Endothelial cell of umbilical vein (primary cell): ENCODE measurements around the gene IL9. TPM values are rescaled to one million over a fixed set of nuclear protein-coding genes. Genes with fewer than 3 reads are reported as not detected.

ENCODE experiments used
- BruUV-seq: library from RNA; stranded (reverse); fragments of 400-500 nt; replicated peaks from 2 replicates; lab custom pipeline; 2021; lab: Mats Ljungman, UMichigan
- CTCF ChIA-PET: fragments of 300-600, 350-600 bp; sonication (Branson Sonifier 250); formaldehyde crosslinking; loops from one replicate; lab custom pipeline; 2021; ENCODE audit warnings: antibody characterized with exemption, inconsistent platforms; lab: Charles Lee
- POLR2A ChIA-PET: fragments of 300-600, 350-600 bp; sonication (Branson Sonifier 250); formaldehyde crosslinking; loops from one replicate; lab custom pipeline; 2021; ENCODE audit warnings: antibody characterized with exemption, inconsistent platforms; lab: Charles Lee
- DNase-seq: peaks from one replicate; pipeline ENCODE4 v3.0.0-alpha.2; 2011; ENCODE audit warnings: low read depth, low spot score
- FAIRE-seq: peaks from 2 replicates; lab custom pipeline; 2011; peaks lifted over from hg19 to GRCh38; lab: Jason Lieb, UNC
- H2AFZ ChIP-seq: 2 replicates; pipeline ENCODE4 v1.6.0; 2012; ENCODE audit warnings: low read depth, low read length, control low read depth, inconsistent platforms
- H3K27ac ChIP-seq: 2 replicates; pipeline ENCODE4 v1.5.1; 2011; ENCODE audit warnings: low read depth, mild to moderate bottlenecking, control low read depth, low read length, moderate library complexity; ENCODE audit not compliant: insufficient read depth
- H3K27me3 ChIP-seq, 2 experiments: 2 replicates each; pipeline versions ENCODE4 v1.6.0 to v1.6.1; 2011; ENCODE audit warnings: low read length in 2 of 2, mixed read lengths in 1 of 2; ENCODE audit not compliant: control insufficient read depth in 2 of 2, insufficient read depth in 2 of 2
- H3K36me3 ChIP-seq, 2 experiments: 2 replicates in 1 of 2; 3 replicates in 1 of 2; pipeline ENCODE4 v1.5.1; 2011; ENCODE audit warnings: low read length in 2 of 2, mild to moderate bottlenecking in 1 of 2, moderate library complexity in 1 of 2; ENCODE audit not compliant: control insufficient read depth in 2 of 2, insufficient read depth in 2 of 2; ENCODE audit errors: extremely low read depth in 1 of 2
- H3K4me1 ChIP-seq: 3 replicates; pipeline ENCODE4 v1.5.1; 2011; ENCODE audit warnings: mild to moderate bottlenecking, low read length; ENCODE audit not compliant: control insufficient read depth, insufficient read depth; ENCODE audit errors: extremely low read depth
- H3K4me2 ChIP-seq: 2 replicates; pipeline ENCODE4 v1.6.1; 2011; ENCODE audit warnings: low read length, control low read depth, mixed read lengths; ENCODE audit not compliant: insufficient read depth
- H3K4me3 ChIP-seq, 3 experiments: fragments of 200-600 bp in 1 of 3; sonication (generic), shearing (Covaris generic) in 1 of 3; replicated peaks in 1 of 3; 2 replicates each; pipeline ENCODE4 v1.5.1; 2011 to 2016; ENCODE audit warnings: control low read depth in 3 of 3, low read length in 3 of 3, mild to moderate bottlenecking in 2 of 3, inconsistent platforms in 1 of 3, low read depth in 1 of 3, moderate library complexity in 1 of 3; ENCODE audit not compliant: insufficient read depth in 1 of 3
- H3K79me2 ChIP-seq: 2 replicates; pipeline ENCODE4 v1.6.0; 2012; ENCODE audit warnings: low read length, inconsistent platforms; ENCODE audit not compliant: control insufficient read depth, insufficient read depth
- H3K9ac ChIP-seq: replicated peaks from 2 replicates; pipeline ENCODE3; 2011; ENCODE audit warnings: low read length, control low read depth; ENCODE audit not compliant: insufficient read depth; ENCODE audit errors: extremely low read depth
- H3K9me1 ChIP-seq: replicated peaks from 3 replicates; pipeline ENCODE4 v1.6.0; 2011; ENCODE audit warnings: mild to moderate bottlenecking, low read length; ENCODE audit not compliant: control insufficient read depth, insufficient read depth; ENCODE audit errors: extremely low read depth
- H3K9me3 ChIP-seq: replicated peaks from 2 replicates; pipeline ENCODE4 v1.5.1; 2012; ENCODE audit warnings: low read length, inconsistent platforms; ENCODE audit not compliant: control insufficient read depth, insufficient read depth
- H4K20me1 ChIP-seq: replicated peaks from 2 replicates; pipeline ENCODE3; 2011; ENCODE audit warnings: mild to moderate bottlenecking, low read length; ENCODE audit not compliant: control insufficient read depth, insufficient read depth; ENCODE audit errors: extremely low read depth
- CTCF ChIP-seq, 2 donors: IDR thresholded peaks; 1 replicate in 1 of 2; 2 replicates in 1 of 2; pipeline ENCODE4 v1.5.1; 2011; ENCODE audit warnings: low read length in 2 of 2, mild to moderate bottlenecking in 2 of 2, moderate library complexity in 2 of 2, control low read depth in 1 of 2, inconsistent platforms in 1 of 2, low read depth in 1 of 2; ENCODE audit not compliant: insufficient read depth in 1 of 2; ENCODE audit errors: extremely low read depth in 1 of 2
- EZH2 ChIP-seq: IDR thresholded peaks from 2 replicates; pipeline ENCODE4 v1.6.1; 2012; ENCODE audit warnings: borderline replicate concordance, low read depth, mild to moderate bottlenecking, moderate library complexity, low read length, inconsistent platforms; ENCODE audit not compliant: severe bottlenecking
- FOS ChIP-seq: IDR thresholded peaks from 2 replicates; pipeline ENCODE4 v1.6.1; 2011; ENCODE audit warnings: mild to moderate bottlenecking, low read length, moderate library complexity, borderline replicate concordance; ENCODE audit not compliant: insufficient read depth
- GATA2 ChIP-seq: IDR thresholded peaks from 2 replicates; pipeline ENCODE4 v1.7.0; 2011; ENCODE audit warnings: low read depth, mild to moderate bottlenecking, moderate library complexity, mixed read lengths, low read length; ENCODE audit not compliant: insufficient read length, insufficient read depth
- JUN ChIP-seq: IDR thresholded peaks from 2 replicates; pipeline ENCODE4 v1.6.1; 2011; ENCODE audit warnings: borderline replicate concordance, low read depth; ENCODE audit not compliant: insufficient read length, insufficient read depth
- MAX ChIP-seq: IDR thresholded peaks from 2 replicates; pipeline ENCODE4 v1.6.1; 2011; ENCODE audit not compliant: insufficient read depth, insufficient read length
- MYC ChIP-seq: IDR thresholded peaks from one replicate; pipeline ENCODE4 v1.6.1; 2011; ENCODE audit warnings: mild to moderate bottlenecking, low read depth, low read length
- POLR2A ChIP-seq: IDR thresholded peaks from 2 replicates; pipeline ENCODE4 v1.6.1; 2012; ENCODE audit warnings: low read depth, mild to moderate bottlenecking, control low read depth, low read length
- POLR2AphosphoS5 ChIP-seq: IDR thresholded peaks from 2 replicates; pipeline ENCODE4 v1.6.1; 2012; ENCODE audit warnings: low read depth, mild to moderate bottlenecking, control low read depth, low read length, moderate library complexity; ENCODE audit not compliant: insufficient read depth
- dilution Hi-C: fragments of 300-500 bp; cut with MboI; formaldehyde crosslinking; loops from one replicate; pipeline ENCODE4 v1.15.0; 2019; ENCODE audit warnings: low sequenced_read_pairs; ENCODE audit not compliant: extremely low pct_ligation_motif_present
- intact Hi-C: fragments of 100-400 bp; cut with micrococcal nuclease; formaldehyde crosslinking; loops from one replicate; pipeline ENCODE4 v1.10.0; 2022
- polyA plus RNA-seq, 4 experiments: library from polyadenylated mRNA; depleted of rRNA in 3 of 4; stranded (reverse) in 3 of 4; unstranded in 1 of 4; fragments of >200 nt; gene quantifications; 2 replicates each; pipeline versions ENCODE4 v1.2.1 to v1.2.3, GENCODE V29; 2011 to 2012; ENCODE audit warnings: missing spikeins in 1 of 4
- total RNA-seq: library from RNA; stranded (reverse); gene quantifications from 2 replicates; pipeline ENCODE4 v1.2.3, GENCODE V29; 2021

The IL9 gene
- total and polyA plus RNA-seq, 2 donors (not counting 3 experiments of a cell fraction or from before 2014, with no cell fraction given) = not detected

DNA sequence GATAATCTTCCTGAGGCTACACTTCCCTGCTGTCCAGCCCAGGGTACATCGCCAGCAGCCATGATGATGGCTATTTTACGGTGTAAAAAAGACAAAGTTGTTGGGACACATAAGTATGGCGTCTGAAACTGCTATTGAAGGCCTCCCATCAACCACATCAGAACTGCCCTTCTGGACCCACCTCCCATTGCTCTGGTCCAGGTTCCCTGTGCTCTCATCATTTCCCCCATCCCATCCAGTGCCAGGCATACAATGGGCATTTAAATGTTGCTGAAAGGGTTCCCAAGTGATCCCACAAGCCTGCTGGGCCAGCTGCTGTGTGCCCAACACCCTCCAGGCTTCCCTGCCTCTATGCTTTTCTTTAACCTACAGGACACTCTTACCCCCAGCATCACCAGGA, 10.6 kb downstream of the IL9 start:
- Histone ChIP-seq H3K36me3 (no peaks in the 10 kb centered on the region), H4K20me1 (no peaks in the 10 kb centered on the region), H3K79me2 (no peaks in the 10 kb centered on the region), H3K4me1 (no peaks in the 10 kb centered on the region), H2AFZ (no peak overlapping the region), H3K9me1 (no peaks in the 10 kb centered on the region), H3K27me3 (peaks cover 0 to 7% of the 10 kb centered on the region in 2 experiments), H3K9me3 (no peaks in the 10 kb centered on the region), H3K9ac (no peak overlapping the region), H3K4me2 (no peak overlapping the region), H3K27ac (no peak overlapping the region), H3K4me3 (no peak overlapping the region)
- DNase-seq (no peak), FAIRE-seq (no peak)
- TF ChIP-seq FOS (no peak), MAX (no peak), JUN (no peak), MYC (no peak), EZH2 (no peak), POLR2AphosphoS5 (no peak), GATA2 (no peak), POLR2A (no peak), CTCF (IDR thresholded peaks at IDR 0.05; ENCODE audit: extremely low read depth in 1 of 2, insufficient read depth in 1 of 2, low read depth in 1 of 2, low read length in 2 of 2) (no peak)
- ChIA-PET CTCF (interaction anchor here (1.6 to 2.5 kb wide), 2 partner anchors 197 to 328 kb away, joined by 5 to 27 read pairs; no protein-coding TSS in a partner anchor), POLR2A (no interaction called here)
- dilution Hi-C loops (no loop called here), intact Hi-C loops (loop anchor here (5.0 kb wide), 1 partner anchor 92 kb away; no protein-coding TSS in a partner anchor)
- BruUV-seq = no TSS peak
